AG04450 (cell line): ENCODE measurements around the gene FAM32A. TPM values are rescaled to one million over a fixed set of nuclear protein-coding genes. Genes with fewer than 3 reads are reported as not detected.

ENCODE experiments used
- CTCF ChIA-PET: fragments of 300-600, 350-600 bp; formaldehyde crosslinking; extraction: SDS; loops from one replicate; lab custom pipeline; 2022; ENCODE audit warnings: antibody characterized with exemption, inconsistent platforms; lab: Charles Lee
- POLR2A ChIA-PET: fragments of 350-600 bp; formaldehyde crosslinking; extraction: SDS; loops from one replicate; lab custom pipeline; 2021; ENCODE audit warnings: antibody characterized with exemption, inconsistent platforms; lab: Yijun Ruan, JAX
- DNase-seq: peaks from one replicate; pipeline ENCODE4 v3.0.0-alpha.2; 2011; ENCODE audit warnings: low read depth, low spot score
- H3K27ac ChIP-seq: one replicate; pipeline ENCODE4 v1.5.1; 2012; ENCODE audit warnings: low read depth, low read length, control low read depth
- H3K27me3 ChIP-seq: one replicate; pipeline ENCODE4 v1.6.0; 2012; ENCODE audit warnings: low read length; ENCODE audit not compliant: control insufficient read depth, insufficient read depth
- H3K4me3 ChIP-seq: 2 replicates; pipeline ENCODE4 v1.5.1; 2011; ENCODE audit warnings: mild to moderate bottlenecking, low read depth, low read length, control low read depth
- H3K9me3 ChIP-seq: 2 replicates; pipeline ENCODE4 v1.5.1; 2012; ENCODE audit warnings: low read length; ENCODE audit not compliant: control insufficient read depth, insufficient read depth
- polyA plus RNA-seq: library from polyadenylated mRNA; depleted of rRNA; stranded (reverse); fragments of >200 nt; gene quantifications from 2 replicates; pipeline ENCODE4 v1.2.3, GENCODE V29; 2011
- TF ChIP-seq, protein P1 (sequence below): IDR thresholded peaks from 2 replicates; pipeline ENCODE4 v1.5.1; 2011; ENCODE audit warnings: low read depth, low read length, control low read depth, inconsistent platforms

FAM32A gene
- polyA plus RNA-seq, 1 experiment: 177 TPM

DNA sequence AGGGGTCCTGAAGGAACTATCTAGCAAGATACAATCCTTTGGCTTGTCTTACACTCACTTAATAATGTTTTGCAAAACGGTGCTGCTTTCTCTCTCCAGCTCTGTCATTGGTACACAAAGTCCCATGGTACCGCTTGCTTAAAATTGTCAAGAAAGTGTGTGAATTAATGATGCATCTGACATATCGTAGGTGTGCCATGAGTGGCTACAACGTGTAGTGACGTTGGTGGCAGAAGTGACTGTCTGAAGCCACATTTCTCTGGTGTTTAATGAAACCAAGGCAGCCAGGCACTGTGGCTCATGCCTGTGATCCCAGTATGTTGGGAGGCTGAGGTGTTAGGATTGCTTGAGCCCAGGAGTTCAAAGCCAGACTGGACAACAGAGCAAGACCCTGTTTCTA lies 39.1 kb upstream of the FAM32A start:
- DNase-seq: no peak
- Histone ChIP-seq H3K27me3 (peaks cover 11% of the 10 kb centered on the region), H3K9me3 (no peaks in the 10 kb centered on the region), H3K4me3 (no peak overlapping the region), H3K27ac (no peak overlapping the region)
- TF ChIP-seq, protein P1, sequence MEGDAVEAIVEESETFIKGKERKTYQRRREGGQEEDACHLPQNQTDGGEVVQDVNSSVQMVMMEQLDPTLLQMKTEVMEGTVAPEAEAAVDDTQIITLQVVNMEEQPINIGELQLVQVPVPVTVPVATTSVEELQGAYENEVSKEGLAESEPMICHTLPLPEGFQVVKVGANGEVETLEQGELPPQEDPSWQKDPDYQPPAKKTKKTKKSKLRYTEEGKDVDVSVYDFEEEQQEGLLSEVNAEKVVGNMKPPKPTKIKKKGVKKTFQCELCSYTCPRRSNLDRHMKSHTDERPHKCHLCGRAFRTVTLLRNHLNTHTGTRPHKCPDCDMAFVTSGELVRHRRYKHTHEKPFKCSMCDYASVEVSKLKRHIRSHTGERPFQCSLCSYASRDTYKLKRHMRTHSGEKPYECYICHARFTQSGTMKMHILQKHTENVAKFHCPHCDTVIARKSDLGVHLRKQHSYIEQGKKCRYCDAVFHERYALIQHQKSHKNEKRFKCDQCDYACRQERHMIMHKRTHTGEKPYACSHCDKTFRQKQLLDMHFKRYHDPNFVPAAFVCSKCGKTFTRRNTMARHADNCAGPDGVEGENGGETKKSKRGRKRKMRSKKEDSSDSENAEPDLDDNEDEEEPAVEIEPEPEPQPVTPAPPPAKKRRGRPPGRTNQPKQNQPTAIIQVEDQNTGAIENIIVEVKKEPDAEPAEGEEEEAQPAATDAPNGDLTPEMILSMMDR: no peak
- ChIA-PET CTCF (no interaction called here), POLR2A (no interaction called here)

DNA sequence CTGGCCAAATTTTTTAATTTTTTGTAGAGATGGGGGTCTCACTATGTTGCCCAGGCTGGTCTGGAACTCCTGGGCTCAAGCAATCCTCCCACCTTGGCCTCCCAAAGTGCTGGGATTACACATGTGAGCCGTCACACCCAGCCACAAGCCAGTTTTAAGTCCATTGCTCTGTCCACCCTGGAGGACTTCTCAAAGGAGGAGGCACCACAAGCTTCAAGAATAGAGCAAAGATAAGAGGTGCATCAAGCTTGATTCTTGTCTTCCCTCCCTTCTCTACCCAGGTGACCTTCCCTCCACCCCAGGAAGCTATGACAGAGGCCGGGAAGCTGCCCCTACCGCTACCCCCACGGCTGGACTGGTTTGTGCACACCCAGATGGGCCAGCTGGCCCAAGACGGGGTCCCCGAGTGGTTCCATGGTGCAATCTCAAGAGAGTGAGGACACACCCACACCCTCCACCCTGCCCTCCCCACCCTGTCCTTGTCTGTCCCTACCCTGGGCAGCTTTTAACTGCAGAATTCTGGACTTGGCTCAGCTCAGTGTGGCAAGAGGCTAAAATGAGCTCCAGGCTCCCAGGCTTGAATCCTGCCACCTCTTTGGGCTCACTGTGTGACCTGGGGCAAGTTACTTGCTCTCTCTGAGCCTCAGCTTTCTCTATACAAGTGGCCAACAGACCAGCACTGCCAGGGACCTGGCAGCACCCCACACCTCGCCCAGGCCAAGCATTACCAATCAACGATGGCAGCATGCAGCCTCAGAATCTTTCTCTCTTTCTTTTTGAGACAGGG lies 36.6 kb upstream of the FAM32A start:
- POLR2A ChIA-PET: interaction anchor here (0.8 kb wide), 1 partner anchor 37 kb away, joined by 4 read pairs; no protein-coding TSS in a partner anchor
- H3K27ac ChIP-seq: no peak overlapping the region
- CTCF ChIA-PET: no interaction called here
- TF ChIP-seq, protein P1: no peak
- no peak for DNase-seq
- no peak overlapping the region for H3K4me3 ChIP-seq
- peaks cover 7% of the 10 kb centered on the region for H3K9me3 ChIP-seq
- H3K27me3 ChIP-seq: peaks cover 11% of the 10 kb centered on the region

DNA sequence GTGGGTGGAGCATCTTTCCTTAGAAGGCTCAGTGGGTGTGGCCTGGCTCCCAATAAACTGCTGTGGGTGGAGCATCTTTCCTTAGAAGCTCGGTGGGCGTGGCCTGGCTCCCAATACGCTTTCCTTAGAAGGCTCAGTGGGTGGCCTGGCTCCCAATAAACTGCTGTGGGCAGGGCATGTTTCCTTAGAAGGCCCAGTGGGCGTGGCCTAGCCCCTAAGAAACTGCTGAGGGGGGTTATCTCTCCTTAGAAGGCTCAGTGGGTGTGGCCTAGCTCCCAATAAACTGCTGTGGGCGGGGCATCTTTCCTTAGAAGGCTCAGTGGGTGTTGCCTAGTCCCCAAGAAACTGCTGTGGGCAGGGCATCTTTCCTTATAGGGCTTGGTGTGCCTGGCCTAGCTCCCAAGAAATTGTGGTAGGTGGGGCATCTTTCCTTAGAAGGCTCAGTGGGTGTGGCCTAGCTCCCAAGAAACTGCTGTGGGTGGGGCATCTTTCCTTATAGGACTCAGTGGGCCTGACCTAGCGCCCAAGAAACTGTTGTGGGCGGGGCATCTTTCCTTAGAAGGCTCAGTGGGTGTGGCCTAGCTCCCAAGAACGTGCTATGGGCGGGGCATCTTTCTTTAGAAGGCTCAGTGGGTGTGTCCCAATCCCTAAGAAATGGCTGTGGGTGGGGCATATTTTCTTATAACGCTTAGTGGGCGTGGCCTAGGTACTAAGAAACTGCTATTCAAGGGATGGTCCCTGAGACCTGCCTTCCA lies 31.5 kb upstream of the FAM32A start:
- CTCF ChIA-PET: no interaction called here
- TF ChIP-seq, protein P1: no peak

DNA sequence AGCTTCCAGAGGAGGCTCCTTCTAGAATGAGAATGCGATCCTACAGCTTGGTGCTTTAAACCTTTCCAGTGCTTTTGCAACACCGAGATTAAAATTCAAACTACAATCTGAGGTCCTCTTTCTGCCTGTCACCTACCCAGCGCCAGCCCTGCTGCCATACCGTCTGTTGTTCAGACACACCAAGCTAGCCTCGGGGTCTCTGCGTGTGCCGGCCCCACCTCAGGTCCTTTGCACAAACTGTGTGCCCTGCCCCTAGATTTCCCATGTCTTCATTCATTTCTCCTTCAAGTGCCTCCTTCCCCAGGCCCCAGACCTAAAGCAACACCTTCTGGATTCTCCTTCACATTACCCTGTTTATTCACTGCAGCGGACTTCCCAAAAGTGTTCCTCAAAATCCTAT lies 30.7 kb upstream of the FAM32A start:
- DNase-seq: no peak
- ChIA-PET CTCF (no interaction called here), POLR2A (no interaction called here)
- peaks cover 10% of the 10 kb centered on the region for H3K9me3 ChIP-seq
- H3K27ac ChIP-seq: no peak overlapping the region
- H3K27me3 ChIP-seq: peaks cover 3% of the 10 kb centered on the region
- TF ChIP-seq, protein P1: no peak
- H3K4me3 ChIP-seq: no peak overlapping the region

More for the DNA sequence above, 31.5 kb upstream of the FAM32A start:
- no peak overlapping the region for H3K27ac ChIP-seq
- no peak overlapping the region for H3K4me3 ChIP-seq
- no peak for DNase-seq
- H3K9me3 ChIP-seq: peaks cover 10% of the 10 kb centered on the region
- H3K27me3 ChIP-seq: peaks cover 3% of the 10 kb centered on the region
- POLR2A ChIA-PET: interaction anchor here (0.6 kb wide), 1 partner anchor 75 kb away, joined by 7 read pairs; no protein-coding TSS in a partner anchor

DNA sequence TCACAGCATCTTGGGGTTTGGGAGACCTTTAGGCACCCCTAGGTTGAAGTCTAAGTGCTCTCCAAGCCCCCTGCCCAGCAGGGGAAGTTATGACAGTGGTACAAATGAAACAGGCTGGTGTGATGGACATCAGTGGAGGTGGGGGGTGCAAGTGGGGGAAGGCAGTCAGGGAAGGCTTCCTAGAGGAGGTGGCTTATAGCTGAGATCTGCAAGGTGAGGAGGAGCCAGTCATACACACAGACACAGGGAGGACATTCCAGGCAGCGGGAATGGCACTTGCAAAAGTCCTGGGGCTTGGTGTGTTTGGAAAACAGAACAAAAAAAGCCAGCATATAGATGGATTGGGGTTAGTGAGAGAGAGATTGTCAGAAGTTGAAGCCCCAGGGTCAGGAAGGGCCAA lies 30.1 kb upstream of the FAM32A start:
- Histone ChIP-seq H3K27me3 (peaks cover 3% of the 10 kb centered on the region), H3K27ac (no peak overlapping the region), H3K9me3 (peaks cover 10% of the 10 kb centered on the region), H3K4me3 (no peak overlapping the region)
- no peak for DNase-seq
- ChIA-PET CTCF (no interaction called here), POLR2A (no interaction called here)
- TF ChIP-seq, protein P1: no peak
